K562 (cell line): ENCODE data around the gene VSIG2. TPM values are rescaled to one million over a fixed set of nuclear protein-coding genes. Genes with fewer than 3 reads are reported as not detected.
A peak's percentile ranks its signal among the peaks of the same experiment; 100 is the strongest.

Experiments
- ATAC-seq: fragments of 200-7000 bp; cut with Tn5 transposase; 3 replicates; pipeline ENCODE4 v1.9.1; 2020; ENCODE audit warnings: moderate library complexity
- BruUV-seq: library from RNA; stranded (reverse); fragments of 400-500 nt; replicated peaks from 2 replicates; lab custom pipeline; 2021; lab: Mats Ljungman, UMichigan
- CTCF ChIA-PET: fragments of 300-600 bp; formaldehyde crosslinking; extraction: SDS; loops from one replicate; lab custom pipeline; 2021; ENCODE audit warnings: low intra/inter-chr PET ratio; lab: Yijun Ruan, JAX
- POLR2A ChIA-PET: fragments of 300-600, 350-650 bp; sonication (Branson Sonifier 250); formaldehyde crosslinking; extraction: SDS; loops from one replicate; lab custom pipeline; 2021; ENCODE audit warnings: antibody characterized with exemption, inconsistent platforms; lab: Yijun Ruan, JAX
- DNase-seq, 4 experiments: peaks; one replicate each; pipeline versions ENCODE4 v3.0.0 to v3.0.0-alpha.2; 2011 to 2018; ENCODE audit warnings: low spot score in 3 of 4, mixed read lengths in 3 of 4; ENCODE audit errors: extremely low read depth in 1 of 4
- FAIRE-seq: peaks from 2 replicates; lab custom pipeline; 2011; peaks lifted over from hg19 to GRCh38; lab: Jason Lieb, UNC
- H2AFZ ChIP-seq: 2 replicates; pipeline ENCODE4 v1.6.0; 2011; ENCODE audit warnings: low read depth, low read length, control low read depth, inconsistent platforms
- H3K27ac ChIP-seq: fragments of 200-600 bp; 3 replicates; pipeline ENCODE4 v1.8.0; 2011; ENCODE audit warnings: low read depth, mild to moderate bottlenecking, control low read depth, inconsistent platforms, low read length, moderate library complexity, mixed read lengths; ENCODE audit errors: extremely low read depth
- H3K27me3 ChIP-seq, 2 experiments: fragments of 300-600 bp in 1 of 2; 2 replicates in 1 of 2; 3 replicates in 1 of 2; pipeline versions ENCODE4 v1.6.0 to v1.8.0; 2011; ENCODE audit warnings: inconsistent platforms in 2 of 2, low read length in 2 of 2, mild to moderate bottlenecking in 1 of 2, mixed read lengths in 1 of 2, moderate library complexity in 1 of 2; ENCODE audit not compliant: control insufficient read depth in 2 of 2, insufficient read depth in 2 of 2
- H3K36me3 ChIP-seq: fragments of 300-600 bp; 3 replicates; pipeline ENCODE4 v1.8.0; 2011; ENCODE audit warnings: mild to moderate bottlenecking, low read length, inconsistent platforms; ENCODE audit not compliant: control insufficient read depth, insufficient read depth
- H3K4me1 ChIP-seq, 2 experiments: fragments of 200-600 bp in 1 of 2; replicated peaks in 1 of 2; 2 replicates in 1 of 2; 3 replicates in 1 of 2; pipeline versions ENCODE4 v1.5.1 to v1.8.0; 2011; ENCODE audit warnings: inconsistent platforms in 2 of 2, low read length in 2 of 2, mild to moderate bottlenecking in 1 of 2, mixed read lengths in 1 of 2, moderate library complexity in 1 of 2; ENCODE audit not compliant: control insufficient read depth in 2 of 2, insufficient read depth in 2 of 2
- H3K4me2 ChIP-seq: 2 replicates; pipeline ENCODE4 v1.6.1; 2011; ENCODE audit warnings: low read length, control low read depth, inconsistent platforms, mixed read lengths; ENCODE audit not compliant: insufficient read depth
- H3K4me3 ChIP-seq: fragments of 200-600 bp; sonication (generic), shearing (Covaris generic); 2 replicates; pipeline ENCODE4 v1.5.1; 2016; ENCODE audit warnings: control low read depth, inconsistent platforms
- H3K79me2 ChIP-seq: fragments of 200-600 bp; 3 replicates; pipeline ENCODE4 v1.8.0; 2011; ENCODE audit warnings: low read length, inconsistent platforms; ENCODE audit not compliant: control insufficient read depth, insufficient read depth
- H3K9ac ChIP-seq, 2 experiments: 2 replicates each; pipeline versions ENCODE4 v1.6.0 to v1.6.1; 2011; ENCODE audit warnings: low read depth in 2 of 2, low read length in 2 of 2, control low read depth in 1 of 2, inconsistent platforms in 1 of 2, mild to moderate bottlenecking in 1 of 2, mixed read lengths in 1 of 2; ENCODE audit not compliant: insufficient read depth in 1 of 2
- H3K9me1 ChIP-seq: one replicate; pipeline ENCODE4 v1.6.0; 2011; ENCODE audit warnings: inconsistent platforms, mild to moderate bottlenecking, low read length, moderate library complexity; ENCODE audit not compliant: control insufficient read depth, insufficient read depth
- H3K9me3 ChIP-seq: replicated peaks from 2 replicates; pipeline ENCODE4 v1.5.1; 2011; ENCODE audit warnings: low read depth, low read length, inconsistent platforms; ENCODE audit not compliant: control insufficient read depth, insufficient read depth
- H4K20me1 ChIP-seq: replicated peaks from 2 replicates; pipeline ENCODE4 v1.6.1; 2011; ENCODE audit warnings: low read length, inconsistent platforms, mixed read lengths; ENCODE audit not compliant: control insufficient read depth, insufficient read depth
- ASH1L ChIP-seq: fragments of 450-650 bp; IDR thresholded peaks from 2 replicates; pipeline ENCODE4 v1.6.1; 2018; ENCODE audit warnings: borderline replicate concordance, mild to moderate bottlenecking, low read depth; ENCODE audit not compliant: partially characterized antibody
- ATF7 ChIP-seq: fragments of 450-650 bp; IDR thresholded peaks from 2 replicates; pipeline ENCODE4 v1.7.1; 2014; ENCODE audit warnings: mild to moderate bottlenecking, moderate library complexity
- DEAF1 ChIP-seq: fragments of 450-650 bp; formaldehyde crosslinking; IDR thresholded peaks from 2 replicates; pipeline ENCODE4 v1.4.0; 2020; ENCODE audit warnings: mild to moderate bottlenecking, moderate library complexity
- DIDO1 ChIP-seq: fragments of 450-650 bp; IDR thresholded peaks from 2 replicates; pipeline ENCODE4 v1.6.1; 2016; ENCODE audit warnings: low read depth, missing biosample characterization, missing genetic modification characterization
- ETV1 ChIP-seq: fragments of 450-650 bp; conservative IDR thresholded peaks from 2 replicates; pipeline ENCODE4 v1.6.1; 2016; ENCODE audit warnings: missing genetic modification characterization, control low read depth, low read depth, missing compliant biosample characterization
- GATAD2B ChIP-seq: fragments of 450-650 bp; IDR thresholded peaks from 2 replicates; pipeline ENCODE4 v1.6.1; 2017; ENCODE audit warnings: mild to moderate bottlenecking, borderline replicate concordance
- HMBOX1 ChIP-seq: sonication (generic); IDR thresholded peaks from 2 replicates; pipeline ENCODE4 v1.6.1; 2016
- MCM3 ChIP-seq: fragments of 450-650 bp; IDR thresholded peaks from 2 replicates; pipeline ENCODE4 v1.6.1; 2016
- RBM25 ChIP-seq: fragments of 200-400 bp; formaldehyde crosslinking; IDR thresholded peaks from 2 replicates; pipeline ENCODE4 v1.6.1; 2018; ENCODE audit warnings: low read length, low read depth, moderate library complexity; ENCODE audit not compliant: severe bottlenecking
- RNF219 ChIP-seq: fragments of 250-450 bp; sonication (Bioruptor Pico); IDR thresholded peaks from 2 replicates; pipeline ENCODE4 v1.5.0; 2022; ENCODE audit warnings: mild to moderate bottlenecking
- RREB1 ChIP-seq: fragments of 250-450 bp; sonication (Bioruptor Pico); IDR thresholded peaks from 2 replicates; pipeline ENCODE4 v1.4.0; 2020
- ZNF584 ChIP-seq: fragments of 200-800 bp; sonication (Bioruptor generic); IDR thresholded peaks from 2 replicates; pipeline ENCODE4 v1.6.1; 2016; ENCODE audit warnings: low read depth, mild to moderate bottlenecking, missing genetic modification characterization, missing compliant biosample characterization
- WGBS: fragments of 100-300 bp; shearing (Covaris generic); methylation state at CpG from one replicate; pipeline ENCODE4 v1.1.6; 2016; ENCODE audit warnings: low coverage, mixed read lengths; ENCODE audit not compliant: insufficient coverage; ENCODE audit errors: missing lambda C conversion rate; 5-methylcytosine and 5-hydroxymethylcytosine counted together
- in situ Hi-C: fragments of 300-500 bp; cut with MboI; formaldehyde crosslinking; loops from 4 replicates; pipeline ENCODE4 v1.15.0; 2018; ENCODE audit warnings: inconsistent platforms, mixed read lengths
- intact Hi-C: fragments of 100-400 bp; cut with micrococcal nuclease; formaldehyde crosslinking; loops from 2 replicates; pipeline ENCODE4 v1.14.2; 2022
- polyA plus RNA-seq, 8 experiments: library from polyadenylated mRNA; depleted of rRNA in 4 of 8; stranded (reverse) in 5 of 8; unstranded in 3 of 8; fragments of >200 nt; fragmentation: Nextera tagmentation in 2 of 8; fragmentation: Illumina TruSeq in 1 of 8; extraction: Ambion mirVana in 2 of 8; extraction: Trizol in 1 of 8; gene quantifications; 2 replicates each; pipeline versions ENCODE4 v1.2.1 to v1.2.3, GENCODE V29; 2011 to 2014; ENCODE audit warnings: inconsistent platforms in 1 of 8, missing spikeins in 1 of 8
- total RNA-seq, 7 experiments: library from RNA; depleted of rRNA in 6 of 7; stranded (reverse); fragments of >200 nt in 6 of 7; fragmentation: Illumina TruSeq in 2 of 7; extraction: Trizol in 2 of 7; gene quantifications; 2 replicates each; pipeline versions ENCODE4 v1.2.1 to v1.2.3, GENCODE V29; 2011 to 2021; ENCODE audit warnings: low replicate concordance in 1 of 7

Gene VSIG2
- total and polyA plus RNA-seq, 9 of the 15 experiments (the other 6 are each of a cell fraction or from before 2014, with no cell fraction given) = not detected

- no TSS peak for BruUV-seq
- ChIA-PET POLR2A (interaction anchor here (0.6 to 1.7 kb wide), 11 partner anchors 9 to 279 kb away, joined by 3 to 6 read pairs (median 4); no protein-coding TSS in a partner anchor), CTCF (no interaction called here)
- in situ Hi-C loops (no loop called here), intact Hi-C loops (loop anchor here (2.0 kb wide), 1 partner anchor 38 kb away; no protein-coding TSS in a partner anchor)
- FAIRE-seq = peak; percentile 66
- peak overlapping the region; percentile 63 to 94; a peak in 3 of 4 replicates for H3K9ac ChIP-seq
- ATAC-seq = no peak
- H3K9me3 ChIP-seq = no peaks in the 10 kb centered on the region
- H3K9me1 ChIP-seq = no peaks in the 10 kb centered on the region
- H3K79me2 ChIP-seq = peaks cover 20% of the 10 kb centered on the region
- peak overlapping the region; percentile 34; the same call in 1 of the 2 replicates for H2AFZ ChIP-seq
- H3K27ac ChIP-seq = no peak overlapping the region
- WGBS = 13% methylated on average over 6 of the region's 8 CpGs
- no peaks in the 10 kb centered on the region for H3K36me3 ChIP-seq
- peaks cover 7 to 22% of the 10 kb centered on the region in 2 experiments; a peak in 3 of 5 replicates for H3K4me1 ChIP-seq
- H3K4me2 ChIP-seq = peak overlapping the region; percentile 83
- H3K4me3 ChIP-seq = peak overlapping the region; percentile 93
- H3K27me3 ChIP-seq = peaks cover 2 to 7% of the 10 kb centered on the region in 2 experiments; a peak in 3 of 5 replicates
- H4K20me1 ChIP-seq = no peaks in the 10 kb centered on the region
- peak in 1 of 4 experiments; percentile 26 for DNase-seq
- TF ChIP-seq MCM3 (no peak), ASH1L (no peak), ATF7 (no peak), RBM25 (no peak), HMBOX1 (peak; percentile 25; the same call in 1 of the 2 replicates), RREB1 (CRISPR knock-in tag) (no peak), ZNF584 (CRISPR knock-in tag) (no peak), RNF219 (no peak), ETV1 (0 out of 2 replicates have a peak, but pooled peaks have one; percentile 24), DIDO1 (tag) (no peak), DEAF1 (CRISPR knock-in tag) (no peak), GATAD2B (no peak)
Observed at GRCh38 chr11:124798991-124799347, 46.9 kb upstream of the VSIG2 start.
